ENCODE measurements around the gene ACTMAP. TPM values are rescaled to one million over a fixed set of nuclear protein-coding genes. Genes with fewer than 3 reads are reported as not detected.

Gene ACTMAP
- total RNA-seq, 3 donors from 2014 or later (not counting 1 experiment from before 2014, with no cell fraction given): 5.9 to 9.6 (median 8.2) TPM

- no peak for TF ChIP-seq CTCF (IDR thresholded peaks at IDR 0.05)
- Mint-ChIP-seq H3K27ac (peak within 1 kb of the TSS; percentile 99), H3K4me3 (peak within 1 kb of the TSS; percentile 93), H3K27me3 (ENCODE audit: low read depth in 2 of 2) (no peaks in the 10 kb centered on the region), H3K9me3 (no peaks in the 10 kb centered on the region), H3K4me1 (peaks cover 51 to 67% of the 10 kb centered on the region in 2 donors), H3K36me3 (no peaks in the 10 kb centered on the region)
- ATAC-seq (peak; percentile 69 to 91 (median 76)), DNase-seq (peak; percentile 99 to 100)
- Histone ChIP-seq H3K27me3 (ENCODE audit: control insufficient read depth, insufficient read depth, low read length) (no peaks in the 10 kb centered on the region), H3K9me3 (ENCODE audit: control insufficient read depth, insufficient read depth, low read length) (no peaks in the 10 kb centered on the region), H3K4me1 (ENCODE audit: control insufficient read depth, insufficient read depth, low read length) (peaks cover 64% of the 10 kb centered on the region), H3K27ac (ENCODE audit: low read length) (peak within 1 kb of the TSS; percentile 92), H3K36me3 (ENCODE audit: control insufficient read depth, insufficient read depth, low read length) (peaks cover under 1% of the 10 kb centered on the region), H3K4me3 (ENCODE audit: low read length) (peak within 1 kb of the TSS; percentile 83)
- WGBS (ENCODE audit: insufficient coverage): under 1% methylated on average over 76 of the region's 76 CpGs
- intact Hi-C loops (cut with micrococcal nuclease): loop anchor here (1.0 to 5.0 kb wide), 3 partner anchors 44 to 82 kb away; partner anchors contain the start of genes EGLN2 and RAB4B
These were observed 33.6 kb downstream of the ACTMAP start, which contains the start of the genes COQ8B and ITPKC for GRCh38 chr19:40716482-40717324. Gene COQ8B, minus strand, starts transcription at chr19:40716886. Its CDS starts 2,254 bp downstream, at chr19:40714632. Gene ITPKC, plus strand, starts transcription at chr19:40717112. Its CDS starts 24 bp downstream, at chr19:40717136.

DNA sequence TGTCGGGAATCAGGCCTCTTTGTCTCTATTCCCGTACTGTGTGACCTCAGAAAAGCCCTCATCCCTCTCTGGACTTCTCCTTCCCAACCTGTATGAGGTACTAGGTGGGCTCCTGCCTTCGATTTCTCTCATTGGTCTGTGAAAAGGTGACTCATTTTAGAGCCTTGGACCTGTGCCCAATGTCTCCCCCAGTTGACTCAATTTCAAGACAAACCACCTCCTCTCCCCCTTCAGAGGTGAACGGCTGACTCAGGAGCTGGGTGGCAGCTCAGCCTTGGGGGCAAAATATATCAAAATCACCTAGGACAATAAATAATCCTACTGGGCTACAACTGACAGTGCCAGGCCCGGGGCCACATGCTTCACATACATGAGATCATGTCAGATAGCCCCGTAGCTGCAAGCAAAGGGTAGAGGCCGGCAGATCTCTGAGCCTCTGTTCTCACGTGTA is 34.2 kb downstream of the ACTMAP start:
- Histone ChIP-seq H3K4me1 (ENCODE audit: control insufficient read depth, insufficient read depth, low read length) (peaks cover 63% of the 10 kb centered on the region), H3K9me3 (ENCODE audit: control insufficient read depth, insufficient read depth, low read length) (no peaks in the 10 kb centered on the region), H3K27ac (ENCODE audit: low read length) (peak overlapping the region; percentile 92), H3K36me3 (ENCODE audit: control insufficient read depth, insufficient read depth, low read length) (peaks cover 2% of the 10 kb centered on the region), H3K4me3 (ENCODE audit: low read length) (peak overlapping the region; percentile 83), H3K27me3 (ENCODE audit: control insufficient read depth, insufficient read depth, low read length) (no peaks in the 10 kb centered on the region)
- Mint-ChIP-seq H3K27me3 (ENCODE audit: low read depth in 2 of 2) (no peaks in the 10 kb centered on the region), H3K4me3 (peak overlapping the region; percentile 93), H3K36me3 (no peaks in the 10 kb centered on the region), H3K27ac (peak overlapping the region; percentile 99), H3K9me3 (no peaks in the 10 kb centered on the region), H3K4me1 (peaks cover 50 to 70% of the 10 kb centered on the region in 2 donors)
- peak in 1 of 3 donors; percentile 19 for ATAC-seq
- DNase-seq: peak; percentile 64 to 77
- intact Hi-C loops (cut with micrococcal nuclease): loop anchor here (1.0 to 5.0 kb wide), 3 partner anchors 44 to 83 kb away; partner anchors contain the start of genes EGLN2 and RAB4B
- whole genome bisulfite sequencing (ENCODE audit: insufficient coverage): 14% methylated on average over 8 of the region's 8 CpGs
- no peak for TF ChIP-seq CTCF (IDR thresholded peaks at IDR 0.05)

- Mint-ChIP-seq H3K27me3 (ENCODE audit: low read depth in 2 of 2) (no peaks in the 10 kb centered on the region), H3K27ac (peak overlapping the region; percentile 99), H3K4me3 (peak overlapping the region; percentile 93), H3K36me3 (no peaks in the 10 kb centered on the region), H3K4me1 (peaks cover 40 to 59% of the 10 kb centered on the region in 2 donors), H3K9me3 (no peaks in the 10 kb centered on the region)
- H3K4me3 ChIP-seq (ENCODE audit: low read length): peak overlapping the region; percentile 35
- H3K27ac ChIP-seq (ENCODE audit: low read length): peak overlapping the region; percentile 92
- peaks cover 53% of the 10 kb centered on the region for H3K4me1 ChIP-seq (ENCODE audit: control insufficient read depth, insufficient read depth, low read length)
- DNase-seq (peak; percentile 93 to 96), ATAC-seq (peak; percentile 61 to 82 (median 72))
- no peak for TF ChIP-seq CTCF (IDR thresholded peaks at IDR 0.05)
- 2% methylated on average over 31 of the region's 31 CpGs for WGBS (ENCODE audit: insufficient coverage)
- H3K36me3 ChIP-seq (ENCODE audit: control insufficient read depth, insufficient read depth, low read length): peaks cover 9% of the 10 kb centered on the region
- no peaks in the 10 kb centered on the region for H3K27me3 ChIP-seq (ENCODE audit: control insufficient read depth, insufficient read depth, low read length)
- intact Hi-C loops (cut with micrococcal nuclease): loop anchor here (1.0 to 5.0 kb wide), 3 partner anchors 24 to 42 kb away; partner anchors contain the start of genes ACTMAP and NUMBL
- no peaks in the 10 kb centered on the region for H3K9me3 ChIP-seq (ENCODE audit: control insufficient read depth, insufficient read depth, low read length)
These were observed 35.6 kb downstream of the ACTMAP start for GRCh38 chr19:40714441-40715299.
